ENCODE data around the gene ZNF502.

- TF ChIP-seq POLR2A (IDR thresholded peaks at IDR 0.05), result no peak
- TF ChIP-seq CTCF (IDR thresholded peaks at IDR 0.05), result no peak
- TF ChIP-seq EP300 (IDR thresholded peaks at IDR 0.05), result no peak
Observed at GRCh38 chr3:44762170-44762677, 49.8 kb downstream of the ZNF502 start.
